Natural killer cell treated with Interleukin-12 subunit alpha and Interleukin-12 subunit beta and Interleukin-15 and Interleukin-18, amount 100 ng/mL, for 72 hours (primary cell): ENCODE results near the gene CCL13. TPM values are rescaled to one million over a fixed set of nuclear protein-coding genes. Genes with fewer than 3 reads are reported as not detected.
"Not testable (repeated sequence)": the region's sequence is repeated elsewhere in the genome, so short reads cannot be mapped to it uniquely, and the experiment has no call there.

ENCODE experiments used
- ATAC-seq, 2 donors: fragments of 150-1000 bp; cut with Tn5 transposase in 1 of 2; sonication (Bioruptor Pico), chemical (Tn5 transposase) in 1 of 2; 2 replicates each; pipeline ENCODE4 v1.10.0; 2021
- DNase-seq: peaks from one replicate; pipeline ENCODE4 v3.0.0; 2022; ENCODE audit warnings: low spot score
- H3K27ac Mint-ChIP-seq, 2 donors: 1 replicate in 1 of 2; 2 replicates in 1 of 2; pipeline ENCODE4 v1.8.0; 2022; ENCODE audit warnings: mixed read lengths in 2 of 2, mild to moderate bottlenecking in 1 of 2, moderate library complexity in 1 of 2
- H3K27me3 Mint-ChIP-seq, 2 donors: 1 replicate in 1 of 2; 2 replicates in 1 of 2; pipeline ENCODE4 v1.8.0; 2022; ENCODE audit warnings: mixed read lengths in 2 of 2
- H3K36me3 Mint-ChIP-seq: one replicate; pipeline ENCODE4 v1.8.0; 2022; ENCODE audit warnings: mixed read lengths
- H3K4me1 Mint-ChIP-seq, 2 donors: 1 replicate in 1 of 2; 2 replicates in 1 of 2; pipeline ENCODE4 v1.8.0; 2022; ENCODE audit warnings: low read depth in 2 of 2, mixed read lengths in 2 of 2, mild to moderate bottlenecking in 1 of 2
- H3K4me3 Mint-ChIP-seq: one replicate; pipeline ENCODE4 v1.8.0; 2022; ENCODE audit warnings: mixed read lengths
- H3K9me3 Mint-ChIP-seq: 2 replicates; pipeline ENCODE4 v1.8.0; 2022; ENCODE audit warnings: mixed read lengths
- total RNA-seq, 2 donors: library from RNA; stranded (reverse); gene quantifications; one replicate each; pipeline ENCODE4 v1.2.3, GENCODE V29; 2022

CCL13 gene
- not detected for total RNA-seq

DNA sequence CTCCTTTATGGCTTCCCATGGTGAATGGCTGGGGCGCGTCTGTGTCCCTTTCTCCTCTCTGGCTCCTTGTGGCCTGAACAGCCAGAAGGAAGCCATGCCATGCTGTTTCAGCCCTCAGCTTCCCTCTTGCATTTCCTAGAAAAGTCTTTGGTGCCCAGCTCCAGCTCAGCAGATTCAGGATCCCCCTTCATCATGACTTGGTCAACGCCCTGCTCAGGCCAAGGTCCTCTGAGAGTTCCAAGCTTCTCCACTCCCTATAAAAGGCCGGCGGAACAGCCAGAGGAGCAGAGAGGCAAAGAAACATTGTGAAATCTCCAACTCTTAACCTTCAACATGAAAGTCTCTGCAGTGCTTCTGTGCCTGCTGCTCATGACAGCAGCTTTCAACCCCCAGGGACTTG lies at the start of gene CCL13:
TSS of gene CCL13 (plus strand) at position 287 of the 400 bp plus-strand sequence. CDS start at position 334, 47 bp downstream.
- no peak within 1 kb of the TSS for H3K4me3 Mint-ChIP-seq
- H3K4me1 Mint-ChIP-seq, result no peaks in the 10 kb centered on the region
- H3K27ac Mint-ChIP-seq, result no peak within 1 kb of the TSS
- ATAC-seq (no peak), DNase-seq (no peak)
- peaks cover 11 to 20% of the 10 kb centered on the region in 2 donors for H3K27me3 Mint-ChIP-seq
- H3K9me3 Mint-ChIP-seq, result no peaks in the 10 kb centered on the region
- no peaks in the 10 kb centered on the region for H3K36me3 Mint-ChIP-seq

DNA sequence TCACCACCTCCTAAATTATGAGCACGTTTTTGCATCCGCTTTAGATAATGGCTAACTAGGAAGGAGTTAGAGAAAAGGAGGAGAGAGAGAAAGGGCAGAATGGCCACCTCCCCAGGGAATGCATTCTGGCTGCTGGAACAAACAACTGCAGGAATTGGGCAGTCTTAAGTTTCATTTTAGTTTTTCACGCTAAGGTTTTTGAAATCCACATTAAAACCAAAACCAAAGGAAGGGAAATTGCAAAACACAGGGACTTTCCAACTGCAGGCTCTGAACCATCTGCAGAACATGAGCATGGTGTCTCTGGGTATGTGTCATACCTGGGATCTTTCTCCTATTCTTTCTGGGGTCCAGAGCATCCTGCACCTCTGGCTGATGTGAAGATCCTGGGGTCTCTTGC lies 49.2 kb upstream of the CCL13 start:
- ATAC-seq (peak; percentile 76 to 91), DNase-seq (peak; percentile 63)
- Mint-ChIP-seq H3K36me3 (no peaks in the 10 kb centered on the region), H3K27ac (peak overlapping the region; percentile 16 to 69), H3K27me3 (peaks cover 17 to 37% of the 10 kb centered on the region in 2 donors), H3K9me3 (peaks cover 3% of the 10 kb centered on the region), H3K4me1 (peaks cover 16 to 30% of the 10 kb centered on the region in 2 donors), H3K4me3 (peak overlapping the region; percentile 11)

DNA sequence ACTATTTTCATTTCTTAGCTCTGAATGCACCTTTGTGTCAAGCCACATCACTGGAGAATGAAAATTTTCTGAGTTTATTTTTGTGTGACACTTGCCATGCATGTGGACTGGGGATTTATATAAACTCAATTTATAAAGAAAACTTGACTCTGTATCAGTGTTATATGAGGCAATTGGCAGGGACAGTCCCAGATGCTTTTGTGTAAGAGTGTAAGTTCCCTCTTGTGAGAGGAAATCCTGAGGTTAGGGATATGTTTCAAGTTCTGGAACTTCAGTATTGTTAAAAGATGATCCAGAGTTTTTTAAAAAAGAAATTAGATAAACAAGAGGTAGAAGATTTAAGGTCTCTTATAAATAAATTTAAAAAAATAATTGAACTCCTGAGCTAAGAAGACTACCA lies 47.9 kb upstream of the CCL13 start:
- DNase-seq, result no peak
- H3K4me3 Mint-ChIP-seq, result no peak overlapping the region
- H3K27me3 Mint-ChIP-seq, result peaks cover 15 to 47% of the 10 kb centered on the region in 2 donors
- H3K9me3 Mint-ChIP-seq, result peaks cover 3% of the 10 kb centered on the region
- no peak for ATAC-seq
- no peaks in the 10 kb centered on the region for H3K36me3 Mint-ChIP-seq
- peaks cover 16 to 27% of the 10 kb centered on the region in 2 donors for H3K4me1 Mint-ChIP-seq
- H3K27ac Mint-ChIP-seq, result peak overlapping the region in 1 of 2 donors; percentile 69

DNA sequence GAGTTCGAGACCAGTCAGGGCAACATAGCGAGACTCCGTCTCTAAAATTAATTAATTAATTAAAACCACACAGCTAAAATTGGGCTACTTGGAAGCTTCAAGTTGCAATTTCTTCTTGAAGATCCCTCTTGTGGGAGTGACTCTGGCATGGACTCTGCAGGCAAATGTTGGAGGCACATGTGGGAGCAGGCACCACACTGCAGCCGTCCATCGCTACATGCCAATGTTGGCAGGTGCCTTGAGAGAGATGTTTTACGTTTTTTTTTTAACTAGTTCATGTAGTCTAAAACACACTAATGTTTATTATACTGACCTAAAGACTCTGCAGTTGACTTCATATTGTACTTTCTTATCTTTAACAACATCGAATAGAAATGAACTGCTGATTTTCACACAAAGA lies 45.0 kb upstream of the CCL13 start:
- DNase-seq (no peak), ATAC-seq (no peak)
- H3K36me3 Mint-ChIP-seq, result no peaks in the 10 kb centered on the region
- no peak overlapping the region for H3K4me3 Mint-ChIP-seq
- peaks cover 16 to 32% of the 10 kb centered on the region in 2 donors for H3K4me1 Mint-ChIP-seq
- peaks cover 3% of the 10 kb centered on the region for H3K9me3 Mint-ChIP-seq
- H3K27ac Mint-ChIP-seq, result no peak overlapping the region
- H3K27me3 Mint-ChIP-seq, result peaks cover 23 to 52% of the 10 kb centered on the region in 2 donors

- ATAC-seq, result no peak
- no peak for DNase-seq
- Mint-ChIP-seq H3K4me1 (peaks cover 11 to 26% of the 10 kb centered on the region in 2 donors), H3K36me3 (no peaks in the 10 kb centered on the region), H3K27me3 (peaks cover 24 to 60% of the 10 kb centered on the region in 2 donors), H3K9me3 (no peaks in the 10 kb centered on the region), H3K27ac (peak overlapping the region in 1 of 2 donors; percentile 24), H3K4me3 (no peak overlapping the region)
Measured at GRCh38 chr17:34312080-34312479, 44.2 kb upstream of the CCL13 start.

- peaks cover 2 to 15% of the 10 kb centered on the region in 2 donors for H3K4me1 Mint-ChIP-seq
- no peak for DNase-seq
- no peak overlapping the region for H3K27ac Mint-ChIP-seq
- ATAC-seq, result no peak
- no peaks in the 10 kb centered on the region for H3K36me3 Mint-ChIP-seq
- H3K9me3 Mint-ChIP-seq, result no peaks in the 10 kb centered on the region
- peaks cover 24 to 64% of the 10 kb centered on the region in 2 donors for H3K27me3 Mint-ChIP-seq
- no peak overlapping the region for H3K4me3 Mint-ChIP-seq
Measured at GRCh38 chr17:34313164-34313563, 43.1 kb upstream of the CCL13 start.

DNA sequence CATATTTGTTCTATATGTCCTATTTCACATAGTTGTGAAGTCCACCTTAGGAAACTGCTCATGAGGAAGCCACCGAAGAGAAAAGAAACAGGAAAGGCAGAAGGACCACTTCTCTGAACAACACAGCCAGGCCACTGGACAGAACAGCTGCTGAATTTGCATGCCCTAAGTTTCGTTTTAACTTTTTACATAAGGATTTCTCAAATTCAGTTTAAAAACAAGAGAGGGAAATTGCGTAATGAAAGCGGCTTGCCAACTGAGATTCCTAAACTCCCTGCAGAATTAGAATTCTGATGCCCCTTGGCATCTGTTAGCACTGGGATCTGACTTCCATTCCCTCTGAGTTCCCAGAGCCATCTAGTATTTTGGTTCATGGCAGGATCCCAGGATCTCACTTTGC lies 42.0 kb upstream of the CCL13 start:
- H3K4me3 Mint-ChIP-seq, result no peak overlapping the region
- peaks cover 24 to 55% of the 10 kb centered on the region in 2 donors for H3K27me3 Mint-ChIP-seq
- DNase-seq (no peak), ATAC-seq (no peak)
- H3K4me1 Mint-ChIP-seq, result peaks cover 0 to 11% of the 10 kb centered on the region in 2 donors
- no peaks in the 10 kb centered on the region for H3K36me3 Mint-ChIP-seq
- no peak overlapping the region for H3K27ac Mint-ChIP-seq
- H3K9me3 Mint-ChIP-seq, result no peaks in the 10 kb centered on the region

GRCh38 chr17:34318474-34318873 lies 37.8 kb upstream of the CCL13 start:
- Mint-ChIP-seq H3K27ac (no peak overlapping the region), H3K4me1 (peaks cover 0 to 7% of the 10 kb centered on the region in 2 donors), H3K4me3 (no peak overlapping the region), H3K36me3 (no peaks in the 10 kb centered on the region), H3K9me3 (no peaks in the 10 kb centered on the region), H3K27me3 (peaks cover 16 to 26% of the 10 kb centered on the region in 2 donors)
- DNase-seq (no peak), ATAC-seq (no peak)

- DNase-seq (no peak), ATAC-seq (no peak)
- H3K27me3 Mint-ChIP-seq, result peaks cover 15 to 27% of the 10 kb centered on the region in 2 donors
- H3K9me3 Mint-ChIP-seq, result no peaks in the 10 kb centered on the region
- H3K4me3 Mint-ChIP-seq, result no peak within 1 kb of the TSS
- H3K36me3 Mint-ChIP-seq, result peaks cover 4% of the 10 kb centered on the region
- no peak within 1 kb of the TSS for H3K27ac Mint-ChIP-seq
- H3K4me1 Mint-ChIP-seq, result peaks cover 0 to 7% of the 10 kb centered on the region in 2 donors
Measured at GRCh38 chr17:34319039-34319483, 37.2 kb upstream of the CCL13 start, which contains the start of gene CCL8. CCL8 (plus strand) TSS chr17:34319435; CDS start chr17:34319502, 67 bp downstream.

- DNase-seq, result no peak
- no peak overlapping the region for H3K27ac Mint-ChIP-seq
Measured at GRCh38 chr17:34321964-34322363, 34.3 kb upstream of the CCL13 start.

GRCh38 chr17:34327580-34327979 lies 28.7 kb upstream of the CCL13 start:
- not testable (repeated sequence) for H3K27ac Mint-ChIP-seq, DNase-seq, H3K4me1 Mint-ChIP-seq, H3K9me3 Mint-ChIP-seq, H3K4me3 Mint-ChIP-seq, ATAC-seq
- Mint-ChIP-seq H3K36me3 (peaks cover 11% of the 10 kb centered on the region), H3K27me3 (peaks cover 31 to 55% of the 10 kb centered on the region in 2 donors)

More at GRCh38 chr17:34321964-34322363, 34.3 kb upstream of the CCL13 start:
- Mint-ChIP-seq H3K4me1 (no peaks in the 10 kb centered on the region), H3K27me3 (peaks cover 19 to 34% of the 10 kb centered on the region in 2 donors), H3K36me3 (peaks cover 11% of the 10 kb centered on the region), H3K9me3 (no peaks in the 10 kb centered on the region), H3K4me3 (no peak overlapping the region)
- ATAC-seq, result no peak

DNA sequence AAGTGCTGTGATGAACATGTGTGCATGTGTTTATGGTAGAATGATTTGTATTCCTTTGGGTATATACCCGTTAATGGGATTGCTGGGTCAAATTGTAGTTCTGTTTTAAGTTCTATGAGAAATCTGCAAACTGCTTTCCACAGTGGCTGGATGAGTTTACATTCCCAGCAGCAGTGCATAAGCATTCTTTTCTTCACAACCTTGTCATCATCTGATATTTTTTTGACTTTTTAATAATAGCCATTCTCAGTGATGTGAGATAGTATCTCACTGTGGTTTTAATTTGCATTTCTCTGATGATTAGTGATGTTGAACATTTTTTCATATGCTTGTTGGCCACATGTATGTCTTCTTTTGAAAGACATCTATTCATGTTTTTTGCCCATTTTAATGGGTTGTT lies 18.6 kb upstream of the CCL13 start:
- Mint-ChIP-seq H3K36me3 (no peaks in the 10 kb centered on the region), H3K27ac (no peak overlapping the region), H3K4me3 (no peak overlapping the region), H3K9me3 (peaks cover 3% of the 10 kb centered on the region), H3K27me3 (peaks cover 30 to 75% of the 10 kb centered on the region in 2 donors), H3K4me1 (no peaks in the 10 kb centered on the region)
- ATAC-seq, result no peak
- DNase-seq, result no peak

- H3K4me3 Mint-ChIP-seq, result no peak overlapping the region
- no peak for ATAC-seq
- peaks cover 38 to 76% of the 10 kb centered on the region in 2 donors for H3K27me3 Mint-ChIP-seq
- H3K36me3 Mint-ChIP-seq, result no peaks in the 10 kb centered on the region
- DNase-seq, result no peak
- no peaks in the 10 kb centered on the region for H3K4me1 Mint-ChIP-seq
- H3K27ac Mint-ChIP-seq, result no peak overlapping the region
- peaks cover 3% of the 10 kb centered on the region for H3K9me3 Mint-ChIP-seq
Measured at GRCh38 chr17:34339138-34339770, 17.0 kb upstream of the CCL13 start.

- Mint-ChIP-seq H3K4me3 (no peak overlapping the region), H3K27ac (no peak overlapping the region), H3K27me3 (peaks cover 39 to 65% of the 10 kb centered on the region in 2 donors), H3K9me3 (no peaks in the 10 kb centered on the region), H3K36me3 (no peaks in the 10 kb centered on the region), H3K4me1 (no peaks in the 10 kb centered on the region)
- no peak for DNase-seq
- no peak for ATAC-seq
Measured at GRCh38 chr17:34341916-34342315, 14.4 kb upstream of the CCL13 start.
